DMS153 treated with DMSO at 0.1 percent for 48 hours (cell line): ENCODE data around the gene MTG1.
"Not testable (repeated sequence)": the region's sequence is repeated elsewhere in the genome, so short reads cannot be mapped to it uniquely, and the experiment has no call there.

Experiments
- DNase-seq: peaks from one replicate; lab custom pipeline; 2025; ENCODE audit not compliant: unreplicated experiment; lab: John Stamatoyannopoulos, UW

The MTG1 gene

GRCh38 chr10:133377818-133378250 is 16.1 kb upstream of the MTG1 start:
- DNase-seq = no peak

DNA sequence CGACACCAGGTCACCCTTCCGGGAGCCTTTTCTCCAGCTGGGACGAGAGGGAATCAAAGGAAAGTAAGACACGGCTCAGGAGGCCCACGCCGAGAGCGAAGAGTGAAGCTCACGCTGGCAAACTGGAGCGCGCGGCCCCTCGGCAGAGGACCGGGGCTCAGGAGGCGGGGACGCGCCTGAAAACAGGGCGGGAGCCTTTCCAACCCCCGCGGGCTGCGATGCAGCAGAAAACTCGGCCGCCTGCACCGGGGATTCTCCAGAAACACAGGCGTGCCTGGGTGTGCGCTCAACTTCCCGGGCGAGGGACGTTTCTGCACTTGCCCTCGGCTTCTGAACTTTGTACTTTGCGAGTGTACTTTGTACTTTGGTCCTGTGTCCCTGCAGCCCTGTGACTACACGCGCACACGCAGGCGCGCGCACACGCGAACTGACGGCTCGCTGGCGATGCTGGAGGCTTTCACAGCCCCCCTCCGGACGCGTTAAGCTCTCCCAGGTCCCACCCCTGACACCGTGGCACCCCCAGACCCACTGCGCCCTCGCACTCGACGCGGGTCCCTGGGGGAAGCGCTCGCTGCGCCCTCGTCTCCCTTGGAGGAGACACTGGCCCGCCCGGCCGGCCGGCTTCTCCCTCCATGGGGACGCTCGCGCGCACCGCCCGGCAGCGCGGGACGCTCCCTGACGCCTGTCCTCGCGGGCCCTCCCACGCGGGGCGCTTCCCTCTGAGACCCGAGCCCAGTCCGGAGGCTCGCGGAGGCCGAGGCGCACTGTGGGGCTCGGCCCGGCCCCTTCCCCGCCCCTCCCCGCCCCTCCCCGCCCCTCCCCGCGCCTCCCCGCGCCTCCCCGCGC is 15.5 kb upstream of the MTG1 start:
- no peak for DNase-seq

DNA sequence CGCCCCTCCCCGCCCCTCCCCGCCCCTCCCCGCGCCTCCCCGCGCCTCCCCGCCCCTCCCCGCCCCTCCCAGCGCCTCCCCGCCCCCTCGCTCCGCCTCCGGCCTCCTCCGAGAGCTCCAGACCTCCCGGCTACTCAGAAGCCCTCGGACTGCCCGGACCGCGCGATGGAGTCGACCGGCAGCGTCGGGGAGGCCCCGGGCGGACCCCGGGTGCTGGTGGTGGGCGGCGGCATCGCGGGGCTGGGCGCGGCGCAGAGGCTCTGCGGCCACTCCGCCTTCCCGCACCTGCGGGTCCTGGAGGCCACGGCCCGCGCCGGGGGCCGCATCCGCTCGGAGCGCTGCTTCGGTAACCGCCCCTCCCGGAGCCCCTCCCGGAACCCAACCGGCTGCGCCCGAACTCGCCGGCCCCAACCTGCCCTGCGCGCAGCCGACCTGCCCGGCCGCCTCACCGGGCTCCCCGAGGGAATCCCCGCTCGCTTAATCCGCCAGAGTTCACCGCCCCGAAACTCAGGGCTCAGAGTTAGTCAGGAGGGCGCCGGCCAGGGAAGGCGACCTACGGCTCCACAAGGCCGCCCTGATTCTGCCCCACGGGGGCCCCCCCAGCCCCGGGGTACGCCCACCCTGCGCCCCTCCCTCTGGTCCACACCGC is 14.7 kb upstream of the MTG1 start, which contains the start of gene PAOX:
TSS of gene PAOX (plus strand) at position 111 of the 649 bp plus-strand sequence. CDS start at position 166, 55 bp downstream.
- DNase-seq = peak; percentile 3

- DNase-seq = no peak
These were observed 13.9 kb upstream of the MTG1 start for GRCh38 chr10:133379801-133380666.

GRCh38 chr10:133381036-133381435 is 12.9 kb upstream of the MTG1 start:
- DNase-seq = no peak

- DNase-seq = no peak
These were observed 10.4 kb upstream of the MTG1 start for GRCh38 chr10:133383551-133383950.

DNA sequence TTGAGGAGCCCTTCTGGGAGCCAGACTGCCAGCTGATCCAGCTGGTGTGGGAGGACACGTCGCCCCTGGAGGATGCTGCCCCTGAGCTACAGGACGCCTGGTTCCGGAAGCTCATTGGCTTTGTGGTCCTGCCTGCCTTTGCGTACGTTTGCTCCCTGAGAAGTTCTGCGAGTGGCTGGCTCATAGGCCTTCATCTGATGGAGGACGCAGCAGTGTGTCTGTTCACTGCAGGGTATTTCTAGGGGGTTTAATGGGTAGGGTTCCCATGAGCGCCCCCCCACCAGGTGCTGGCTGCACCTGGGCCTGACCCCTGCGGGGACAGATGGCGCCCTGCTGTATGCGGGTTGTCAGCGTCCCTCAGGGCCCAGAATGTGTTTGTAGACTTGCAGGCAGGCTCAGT is 9.9 kb upstream of the MTG1 start:
- no peak for DNase-seq

DNA sequence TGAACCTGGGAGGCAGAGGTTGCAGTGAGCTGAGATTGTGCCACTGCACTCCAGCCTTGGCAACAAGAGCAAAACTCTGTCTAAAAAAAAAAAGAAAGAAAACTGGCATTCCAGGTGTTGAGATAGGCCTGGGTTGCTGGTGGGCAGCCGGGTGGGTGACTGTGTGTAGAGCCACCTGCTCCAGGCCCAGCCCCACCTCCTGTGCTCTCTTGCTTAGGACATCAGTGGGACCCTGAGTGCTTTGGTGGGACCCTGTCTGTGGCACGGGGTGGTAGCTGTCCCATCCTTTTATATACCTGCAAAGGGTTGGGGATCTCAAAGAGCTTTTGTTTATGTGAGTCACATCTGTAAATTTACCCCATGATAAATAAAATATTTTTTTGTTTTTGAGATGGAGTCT is 8.7 kb upstream of the MTG1 start:
- no peak for DNase-seq

- not testable (repeated sequence) for DNase-seq
These were observed 7.0 kb upstream of the MTG1 start for GRCh38 chr10:133386951-133387350.

GRCh38 chr10:133388236-133388972 is 5.6 kb upstream of the MTG1 start:
- no peak for DNase-seq

DNA sequence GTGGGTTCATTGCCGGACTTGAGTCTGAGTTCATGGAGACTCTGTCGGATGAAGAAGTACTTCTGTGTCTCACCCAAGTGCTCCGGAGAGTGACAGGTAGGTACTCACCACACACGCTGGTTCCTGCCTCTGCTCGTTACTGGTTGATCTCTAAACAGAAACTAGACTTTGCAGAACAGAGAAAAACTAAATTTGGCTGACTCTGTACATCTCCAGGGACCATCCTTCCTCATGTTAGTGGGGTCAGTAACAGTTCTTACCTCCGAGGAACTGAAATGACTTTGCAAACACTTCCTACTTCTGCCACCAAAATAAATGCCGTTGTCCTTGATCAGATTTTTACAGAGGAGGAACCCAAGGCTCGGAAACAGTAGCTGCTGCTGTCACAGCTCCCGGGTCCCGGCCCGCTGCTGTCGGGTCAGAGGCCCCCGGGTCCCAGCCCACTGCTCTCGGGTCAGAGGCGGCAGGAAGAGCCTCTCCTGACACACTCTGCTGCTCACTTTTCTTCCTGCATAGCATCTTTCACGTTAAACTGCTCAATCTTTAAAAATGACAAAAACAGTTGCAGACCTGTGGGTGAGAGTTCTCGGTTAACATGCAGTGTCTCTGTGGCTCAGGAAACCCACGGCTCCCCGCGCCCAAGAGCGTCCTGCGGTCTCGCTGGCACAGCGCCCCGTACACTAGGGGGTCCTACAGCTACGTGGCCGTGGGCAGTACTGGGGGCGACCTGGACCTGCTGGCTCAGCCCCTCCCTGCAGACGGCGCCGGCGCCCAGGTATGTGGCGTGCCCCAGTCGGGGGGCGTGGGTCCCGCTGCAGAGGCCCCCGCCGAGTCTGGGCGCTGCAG is 4.8 kb upstream of the MTG1 start:
- no peak for DNase-seq

DNA sequence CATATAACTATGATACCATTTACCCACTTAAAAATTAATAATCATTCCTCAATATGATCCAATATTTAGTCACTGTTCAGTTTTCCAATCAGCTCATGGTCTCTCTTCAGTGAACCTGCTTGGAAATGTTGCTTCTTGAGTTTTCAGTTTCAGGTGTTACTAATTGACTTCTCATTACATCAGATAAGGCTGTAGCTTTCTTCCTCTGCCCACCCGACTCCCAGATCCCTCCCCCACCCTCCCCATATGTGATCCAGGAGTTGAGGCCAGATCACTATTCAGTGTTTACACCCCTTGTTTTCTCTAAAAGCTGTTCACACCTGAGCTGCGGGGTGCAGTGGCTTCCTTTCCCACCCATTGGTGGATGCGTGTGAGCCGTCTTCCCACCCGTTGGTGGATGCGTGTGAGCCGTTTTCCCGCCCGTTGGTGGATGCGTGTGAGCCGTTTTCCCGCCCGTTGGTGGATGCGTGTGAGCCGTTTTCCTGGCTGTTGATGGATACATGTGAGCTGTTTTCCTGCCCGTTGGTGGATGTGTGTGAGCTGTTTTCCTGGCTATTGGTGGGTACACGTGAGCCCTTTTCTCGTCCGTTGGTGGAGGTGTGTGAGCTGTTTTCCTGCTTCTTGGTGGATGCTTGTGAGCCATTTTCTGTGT is 3.2 kb upstream of the MTG1 start:
- DNase-seq = no peak

DNA sequence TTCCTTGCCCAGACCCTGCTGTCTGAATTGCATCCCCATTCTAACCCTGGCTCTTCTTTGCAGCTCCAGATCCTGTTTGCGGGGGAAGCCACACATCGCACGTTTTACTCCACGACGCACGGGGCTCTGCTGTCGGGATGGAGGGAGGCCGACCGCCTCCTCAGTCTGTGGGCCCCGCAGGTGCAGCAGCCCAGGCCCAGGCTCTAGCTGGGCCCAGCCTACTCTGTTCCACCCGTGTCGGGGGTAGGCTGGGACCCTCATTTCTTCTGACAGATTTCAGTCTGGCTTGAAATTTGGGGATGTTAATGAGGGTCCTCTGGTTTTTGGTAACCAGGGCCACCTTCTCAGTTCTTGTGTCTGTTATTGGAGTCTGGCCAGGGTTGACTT is 2.7 kb upstream of the MTG1 start:
- no peak for DNase-seq

- no peak for DNase-seq
These were observed 2.0 kb upstream of the MTG1 start for GRCh38 chr10:133391761-133392518.

DNA sequence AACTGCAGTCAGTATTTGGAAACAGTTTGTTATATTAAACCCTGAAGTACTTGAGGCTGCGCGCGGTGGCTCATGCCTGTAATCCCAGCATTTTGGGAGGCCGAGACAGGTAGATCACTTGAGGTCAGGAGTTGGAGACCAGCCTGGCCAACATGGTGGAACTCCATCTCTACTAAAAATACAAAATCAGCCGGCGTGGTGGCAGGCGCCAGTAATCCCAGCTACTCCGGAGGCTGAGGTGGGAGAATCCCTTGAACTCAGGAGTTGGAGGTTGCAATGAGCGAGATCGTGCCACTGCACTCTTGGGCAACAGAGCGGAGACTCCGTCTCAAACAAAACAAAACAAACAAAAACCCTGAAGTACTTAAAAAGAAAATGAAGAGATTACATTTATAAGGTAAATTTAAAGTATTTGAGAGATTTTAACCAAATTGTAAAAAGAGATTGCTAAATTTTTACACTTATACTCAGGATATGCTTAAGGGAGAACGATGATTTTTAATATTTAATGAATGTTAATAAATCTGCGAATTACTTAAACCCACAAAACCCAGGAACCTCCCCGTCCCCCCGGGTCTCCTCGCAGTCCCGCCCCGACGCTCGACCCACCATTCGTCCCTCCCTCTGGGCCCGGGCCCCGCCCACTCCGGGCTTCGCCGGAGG is 425 bp upstream of the MTG1 start:
- no peak for DNase-seq

DNA sequence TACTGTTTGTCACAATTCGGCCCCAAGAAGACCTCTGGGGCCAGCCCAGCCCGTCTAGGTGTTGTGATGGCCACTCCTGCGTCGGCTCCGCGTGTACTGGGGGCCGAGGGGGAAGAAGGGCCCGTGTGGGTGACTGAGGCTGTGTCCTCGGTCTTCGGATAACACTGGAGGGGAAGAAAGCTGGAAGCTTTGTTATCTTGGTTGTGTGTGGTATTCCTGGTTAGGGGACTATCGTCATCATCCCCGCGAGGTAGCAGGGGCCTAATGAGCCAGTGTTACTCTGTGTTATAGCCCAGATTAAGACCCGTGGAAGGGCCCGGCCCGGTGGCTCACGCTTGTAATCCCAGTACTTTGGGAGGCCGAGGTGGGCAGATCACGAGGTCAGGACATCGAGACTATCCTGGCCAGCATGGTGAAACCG is 854 bp downstream of the MTG1 start:
- DNase-seq = no peak

DNA sequence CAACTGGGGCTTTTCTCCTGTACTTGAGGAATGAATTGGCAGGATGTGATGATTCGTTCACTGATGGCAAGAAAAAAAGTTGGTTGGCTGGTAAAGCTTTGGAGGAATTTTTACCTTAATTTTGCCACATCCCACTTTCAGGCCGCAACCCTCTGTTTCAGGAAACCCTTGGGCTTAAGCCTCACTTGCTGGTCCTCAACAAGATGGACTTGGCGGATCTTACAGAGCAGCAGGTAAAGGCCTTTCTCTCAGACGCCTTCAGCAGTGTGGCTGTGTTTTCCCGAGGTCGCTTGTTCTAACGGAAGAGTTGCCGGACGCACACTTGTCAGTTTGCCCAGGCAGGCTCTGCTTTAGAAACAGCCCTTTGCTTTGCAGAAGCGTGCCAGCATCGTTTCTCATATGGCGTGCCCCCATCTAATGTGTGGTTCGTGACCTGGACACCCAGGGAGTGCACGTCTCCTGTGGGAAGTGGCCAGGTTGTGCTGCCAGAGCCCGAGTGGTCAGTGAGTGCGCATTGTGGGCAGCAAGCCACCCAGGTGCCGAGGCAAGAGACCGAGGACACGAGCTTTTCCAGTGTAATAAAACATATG is 2.2 kb downstream of the MTG1 start:
- DNase-seq = no peak

DNA sequence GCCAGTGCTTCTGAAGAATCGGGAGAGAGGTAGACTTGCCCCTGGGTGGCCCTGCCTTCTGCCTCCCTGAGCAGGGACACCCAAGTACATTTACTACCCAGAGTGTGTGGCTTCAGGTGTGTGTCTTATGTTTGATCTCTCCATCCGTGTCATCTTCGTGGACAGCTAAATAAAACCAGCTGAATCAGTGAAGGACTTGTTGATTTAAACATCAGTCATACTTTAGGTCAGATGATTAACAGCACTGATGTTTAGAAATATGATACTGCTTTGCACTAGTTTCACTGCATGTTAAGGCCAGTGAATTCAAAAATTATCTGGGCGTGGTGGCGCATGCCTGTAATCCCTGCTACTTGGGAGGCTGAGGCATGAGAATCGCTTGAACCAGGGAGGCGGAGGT is 4.0 kb downstream of the MTG1 start:
- no peak for DNase-seq
